ENCODE data around the gene PRDM11. TPM values are rescaled to one million over a fixed set of nuclear protein-coding genes. Genes with fewer than 3 reads are reported as not detected.

The PRDM11 gene
- total and polyA plus RNA-seq, 2 of the 4 experiments (the other 2 are of a cell fraction), result 2.2 to 2.7 TPM

GRCh38 chr11:45145379-45146071, 914 bp upstream of the PRDM11 start:
- Histone ChIP-seq H2AK5ac (ENCODE audit: low read depth, low read length) (no peak overlapping the region), H4K8ac (ENCODE audit: low read depth in 2 of 2, low read length in 2 of 2) (peak overlapping the region; percentile 7 to 83; a peak in 3 of 4 replicates), H4K20me1 (ENCODE audit: insufficient read depth, low read length) (no peaks in the 10 kb centered on the region; the same call in 1 of the 2 replicates), H2BK15ac (ENCODE audit: low read depth, low read length) (no peak overlapping the region), H4K5ac (ENCODE audit: low read depth, low read length) (peak overlapping the region; percentile 44; the same call in 1 of the 2 replicates), H2BK20ac (ENCODE audit: low read depth, low read length) (no peak overlapping the region), H3K4me3 (ENCODE audit: insufficient read depth, low read depth, low read length) (peak overlapping the region; percentile 65), H2AFZ (replicated peaks; ENCODE audit: low read length, poor library complexity) (peak overlapping the region; percentile 73), H2AK9ac (replicated peaks; ENCODE audit: low read depth, low read length, poor library complexity) (peak overlapping the region; percentile 11), H3K56ac (ENCODE audit: extremely low read depth, insufficient read depth, low read length) (no peak overlapping the region), H3K27me3 (ENCODE audit: control insufficient read depth, insufficient read depth, low read length) (peaks cover 14% of the 10 kb centered on the region), H3K4me2 (ENCODE audit: low read depth, low read length) (peak overlapping the region; percentile 89), H2BK5ac (ENCODE audit: low read depth, low read length, poor library complexity, severe bottlenecking) (no peak overlapping the region), H3K18ac (ENCODE audit: low read depth, low read length) (no peak overlapping the region), H3K79me1 (ENCODE audit: low read depth in 1 of 2, low read length in 2 of 2) (peaks cover 12 to 17% of the 10 kb centered on the region in 2 experiments; a peak in 3 of 4 replicates), H3K14ac (replicated peaks; ENCODE audit: low read depth, low read length) (0 out of 2 replicates have a peak overlapping the region, but pooled peaks have one; percentile 40), H2BK120ac (ENCODE audit: low read depth, low read length) (no peak overlapping the region), H3K23ac (ENCODE audit: low read depth, low read length) (peak overlapping the region; percentile 8; the same call in 1 of the 2 replicates), H3K9ac (ENCODE audit: low read depth, low read length) (peak overlapping the region; percentile 69), H3K4me1 (ENCODE audit: control insufficient read depth, insufficient read depth, low read length) (peaks cover 2% of the 10 kb centered on the region; the same call in 1 of the 2 replicates), H3K9me1 (ENCODE audit: insufficient read depth, low read length) (no peaks in the 10 kb centered on the region), H3K9me3 (ENCODE audit: control insufficient read depth, insufficient read depth, low read length) (no peaks in the 10 kb centered on the region; the same call in 1 of the 2 replicates), H3K4ac (ENCODE audit: low read depth, low read length) (no peak overlapping the region), H3K36me3 (ENCODE audit: control insufficient read depth, insufficient read depth, low read length) (no peaks in the 10 kb centered on the region), H4K91ac (ENCODE audit: insufficient read depth, low read depth, low read length) (no peak overlapping the region), H3K27ac (ENCODE audit: insufficient read depth, low read length) (peak overlapping the region; percentile 92)
- TF ChIP-seq CHD1 (IDR thresholded peaks at IDR 0.05; ENCODE audit: low read depth, low read length), result no peak
- TF ChIP-seq POLR2A (IDR thresholded peaks at IDR 0.05; ENCODE audit: low read depth, low read length), result no peak
- no peak for TF ChIP-seq RCOR1 (IDR thresholded peaks at IDR 0.05; ENCODE audit: insufficient replicate concordance, low read length)
- TF ChIP-seq MAFK (IDR thresholded peaks at IDR 0.05; ENCODE audit: low read depth, low read length), result no peak
- TF ChIP-seq CTCF (conservative IDR thresholded peaks at IDR 0.05; ENCODE audit: low read depth, low read length), result no peak
- TF ChIP-seq RFX5 (IDR thresholded peaks at IDR 0.05; ENCODE audit: low read depth, low read length), result no peak
- TF ChIP-seq FOS (IDR thresholded peaks at IDR 0.05; ENCODE audit: low read depth, low read length), result no peak
- no peak for TF ChIP-seq MXI1 (IDR thresholded peaks at IDR 0.05; ENCODE audit: borderline replicate concordance, low read depth, low read length)
- TF ChIP-seq, protein P1, sequence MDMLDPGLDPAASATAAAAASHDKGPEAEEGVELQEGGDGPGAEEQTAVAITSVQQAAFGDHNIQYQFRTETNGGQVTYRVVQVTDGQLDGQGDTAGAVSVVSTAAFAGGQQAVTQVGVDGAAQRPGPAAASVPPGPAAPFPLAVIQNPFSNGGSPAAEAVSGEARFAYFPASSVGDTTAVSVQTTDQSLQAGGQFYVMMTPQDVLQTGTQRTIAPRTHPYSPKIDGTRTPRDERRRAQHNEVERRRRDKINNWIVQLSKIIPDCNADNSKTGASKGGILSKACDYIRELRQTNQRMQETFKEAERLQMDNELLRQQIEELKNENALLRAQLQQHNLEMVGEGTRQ (IDR thresholded peaks at IDR 0.05; ENCODE audit: low read depth, low read length), result no peak
- TF ChIP-seq BHLHE40 (IDR thresholded peaks at IDR 0.05; ENCODE audit: low read depth, low read length), result no peak
- TF ChIP-seq SMC3 (IDR thresholded peaks at IDR 0.05; ENCODE audit: low read depth, low read length), result no peak
- in situ Hi-C loops (cut with MboI; ENCODE audit: low sequenced_read_pairs) (no loop called here), intact Hi-C loops (cut with micrococcal nuclease) (loop anchor here (2.0 kb wide), 2 partner anchors 35 to 209 kb away; no protein-coding TSS in a partner anchor), dilution Hi-C loops (cut with HindIII; ENCODE audit: low sequenced_read_pairs, unreplicated experiment) (no loop called here)
- no peak for ATAC-seq (ENCODE audit: low read depth)
- BruUV-seq (replicated peaks), result no TSS peak
- CTCF ChIA-PET, result no interaction called here
- WGBS, 2 experiments (ENCODE audit: extremely low coverage in 2 of 2, insufficient read length in 1 of 2), result 3% methylated on average over 6 of the region's 23 CpGs; no CpG with 5 or more reads in 1 of the 2 experiments
- DNase-seq, result peak; percentile 35
- POLR2A ChIA-PET (ENCODE audit: unreplicated experiment), result no interaction called here
